Measurements from ENCODE around the gene LRRC7.

LRRC7 gene

GRCh38 chr1:69776555-69776954, 208.8 kb downstream of the LRRC7 start:
- DNase-seq (ENCODE audit: low read depth in 2 of 2): no peak

GRCh38 chr1:69777423-69777822, 209.7 kb downstream of the LRRC7 start:
- no peak for DNase-seq (ENCODE audit: low read depth in 2 of 2)

- no peak for DNase-seq (ENCODE audit: low read depth in 2 of 2)
Observed at GRCh38 chr1:69777971-69778370, 210.2 kb downstream of the LRRC7 start.

- DNase-seq (ENCODE audit: low read depth in 2 of 2): no peak
Observed at GRCh38 chr1:69787151-69787550, 219.4 kb downstream of the LRRC7 start.

- DNase-seq (ENCODE audit: low read depth in 2 of 2): no peak
Observed at GRCh38 chr1:69791311-69791710, 223.6 kb downstream of the LRRC7 start.

- DNase-seq (ENCODE audit: low read depth in 2 of 2): no peak
Observed at GRCh38 chr1:69794831-69795230, 227.1 kb downstream of the LRRC7 start.

GRCh38 chr1:69814926-69815325, 247.2 kb downstream of the LRRC7 start:
- no peak for DNase-seq (ENCODE audit: low read depth in 2 of 2)

GRCh38 chr1:69824932-69825331, 257.2 kb downstream of the LRRC7 start:
- DNase-seq (ENCODE audit: low read depth in 2 of 2): no peak

- no peak for DNase-seq (ENCODE audit: low read depth in 2 of 2)
Observed at GRCh38 chr1:69827732-69828131, 260.0 kb downstream of the LRRC7 start.

- DNase-seq (ENCODE audit: low read depth in 2 of 2): no peak
Observed at GRCh38 chr1:69833536-69833935, 265.8 kb downstream of the LRRC7 start.

- no peak for DNase-seq (ENCODE audit: low read depth in 2 of 2)
Observed at GRCh38 chr1:69834336-69834735, 266.6 kb downstream of the LRRC7 start.

GRCh38 chr1:69835955-69836354, 268.2 kb downstream of the LRRC7 start:
- DNase-seq (ENCODE audit: low read depth in 2 of 2): no peak

- DNase-seq (ENCODE audit: low read depth in 2 of 2): no peak
Observed at GRCh38 chr1:69836971-69837636, 269.4 kb downstream of the LRRC7 start.

GRCh38 chr1:69842326-69842725, 274.6 kb downstream of the LRRC7 start:
- DNase-seq (ENCODE audit: low read depth in 2 of 2): no peak

- DNase-seq (ENCODE audit: low read depth in 2 of 2): no peak
Observed at GRCh38 chr1:69845655-69846054, 277.9 kb downstream of the LRRC7 start.

- no peak for DNase-seq (ENCODE audit: low read depth in 2 of 2)
Observed at GRCh38 chr1:69846267-69846666, 278.5 kb downstream of the LRRC7 start.

GRCh38 chr1:69847670-69848069, 279.9 kb downstream of the LRRC7 start:
- no peak for DNase-seq (ENCODE audit: low read depth in 2 of 2)

- DNase-seq (ENCODE audit: low read depth in 2 of 2): no peak
Observed at GRCh38 chr1:69852151-69852550, 284.4 kb downstream of the LRRC7 start.

- no peak for DNase-seq (ENCODE audit: low read depth in 2 of 2)
Observed at GRCh38 chr1:69852706-69853105, 285.0 kb downstream of the LRRC7 start.

- no peak for DNase-seq (ENCODE audit: low read depth in 2 of 2)
Observed at GRCh38 chr1:69858534-69858933, 290.8 kb downstream of the LRRC7 start.

GRCh38 chr1:69861641-69862040, 293.9 kb downstream of the LRRC7 start:
- no peak for DNase-seq (ENCODE audit: low read depth in 2 of 2)

- DNase-seq (ENCODE audit: low read depth in 2 of 2): no peak
Observed at GRCh38 chr1:69862906-69863305, 295.2 kb downstream of the LRRC7 start.

GRCh38 chr1:69863704-69864103, 296.0 kb downstream of the LRRC7 start:
- DNase-seq (ENCODE audit: low read depth in 2 of 2): no peak

- no peak for DNase-seq (ENCODE audit: low read depth in 2 of 2)
Observed at GRCh38 chr1:69871412-69871811, 303.7 kb downstream of the LRRC7 start.

Measured in stimulated activated CD4-positive, alpha-beta T cell treated with anti-CD3 and anti-CD28 coated beads, Interleukin-12 subunit alpha, Interleukin-12 subunit beta, amount 100 ng/mL, for 24 hours (primary cell).